Stimulated activated CD8-positive, alpha-beta memory T cell treated with anti-CD3 and anti-CD28 coated beads, Interleukin-12 subunit alpha, Interleukin-12 subunit beta, amount 100 ng/mL, for 4 hours (primary cell): ENCODE results near the gene SIGLEC1.

Experiments used
- DNase-seq: peaks from one replicate; pipeline ENCODE4 v3.0.0-alpha.2; 2020; ENCODE audit warnings: low read depth

Gene SIGLEC1

DNA sequence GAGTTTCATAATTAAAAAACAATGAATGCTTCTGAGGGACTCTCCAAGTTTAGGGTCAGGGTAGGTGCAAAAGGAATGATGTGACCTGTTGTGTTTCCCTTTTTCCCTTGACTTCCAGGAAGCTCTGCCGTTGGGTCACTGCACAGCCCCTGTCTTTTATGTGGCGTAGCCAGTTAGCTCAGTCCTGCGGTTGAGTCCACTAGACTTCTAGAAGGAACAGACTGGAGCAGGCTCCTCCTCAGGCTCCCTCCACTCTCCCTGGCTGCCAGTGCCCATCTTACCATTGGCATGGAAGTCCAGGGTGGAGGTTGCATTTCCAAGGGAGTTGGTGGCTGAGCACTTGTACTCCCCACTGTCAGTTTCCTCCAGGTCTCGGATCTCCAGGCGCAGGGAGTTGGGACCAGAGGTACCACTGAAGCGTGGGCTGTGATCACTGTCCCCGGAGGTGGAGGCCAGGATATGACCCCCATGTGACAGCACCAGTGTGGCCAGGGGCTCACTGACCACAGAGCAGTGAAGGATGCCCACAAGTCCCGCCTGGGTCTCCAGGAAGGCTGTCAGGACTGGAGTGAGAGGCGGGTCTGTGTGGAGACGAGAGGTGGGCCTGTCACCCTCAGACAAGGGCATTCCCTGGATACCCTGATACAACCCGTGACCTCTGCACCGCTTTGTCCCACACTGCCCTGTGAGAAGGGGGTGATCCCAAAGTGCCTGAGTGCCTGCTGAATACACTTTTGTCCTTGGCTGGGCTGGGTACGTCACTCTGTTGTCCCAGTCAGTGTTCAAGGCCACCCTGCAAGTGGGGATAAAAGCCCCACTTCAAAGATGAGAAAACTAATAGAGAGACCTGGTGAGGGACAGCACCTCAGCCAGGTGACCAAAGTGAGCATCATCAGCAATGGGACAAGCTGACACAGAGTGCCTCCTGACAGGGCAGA, 11.1 kb downstream of the SIGLEC1 start:
- no peak for DNase-seq

GRCh38 chr20:3699037-3699436, 13.4 kb downstream of the SIGLEC1 start:
- DNase-seq: no peak

DNA sequence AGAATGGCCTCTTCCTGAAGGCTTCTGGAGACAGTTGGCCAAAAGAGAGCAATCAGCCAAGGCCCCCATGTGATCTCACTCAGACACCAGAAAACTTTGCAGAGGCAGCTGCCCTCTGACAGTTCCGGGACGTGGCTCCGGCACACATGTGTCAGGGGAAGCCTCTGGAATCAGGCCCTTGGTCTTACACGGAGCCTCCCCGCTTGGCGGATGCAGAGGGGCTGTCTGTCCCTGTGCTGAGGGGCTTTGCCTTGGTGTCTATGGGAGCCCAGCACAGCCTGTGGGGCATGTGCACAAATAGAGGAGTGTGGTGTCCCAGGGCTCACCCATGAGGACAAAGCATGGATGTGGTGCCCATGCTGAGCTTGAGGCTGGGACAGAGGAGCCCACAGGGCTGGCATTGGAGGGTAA, 13.8 kb downstream of the SIGLEC1 start:
- DNase-seq: no peak

DNA sequence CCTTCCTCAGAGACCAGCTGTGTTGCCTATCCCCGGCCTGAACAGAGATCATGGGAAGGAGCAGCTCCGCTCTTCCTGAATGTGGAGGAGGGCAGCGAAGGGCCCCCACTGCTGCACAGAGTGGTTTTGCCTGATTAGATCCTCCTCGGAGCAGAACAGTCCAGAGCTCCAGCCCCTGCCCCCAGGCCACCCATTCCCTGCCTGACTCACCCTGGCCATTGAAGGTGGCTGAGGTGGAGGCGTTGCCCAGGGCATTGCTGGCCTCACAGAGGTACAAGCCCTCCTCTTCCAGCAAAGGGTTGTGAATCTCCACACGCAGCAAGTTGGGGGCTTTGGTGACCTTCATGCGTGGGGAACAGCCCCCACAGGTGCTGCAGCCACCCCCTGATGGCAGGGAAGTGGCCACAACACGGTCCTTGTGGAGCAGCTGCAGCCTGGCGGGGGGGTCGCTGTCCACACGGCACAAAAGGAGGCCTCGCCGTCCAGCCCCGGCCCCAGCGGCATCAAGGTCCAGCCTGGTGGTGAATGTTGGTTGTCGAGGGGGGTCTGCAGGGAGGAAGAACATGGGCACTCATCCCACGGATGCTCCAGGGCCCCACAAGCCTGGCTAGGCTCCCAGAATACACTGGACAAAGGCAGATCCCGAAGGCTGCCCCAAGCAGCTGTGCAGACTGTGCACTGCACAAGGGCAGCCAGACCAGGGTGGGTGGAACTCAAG, 14.7 kb downstream of the SIGLEC1 start:
- no peak for DNase-seq

- no peak for DNase-seq
Observed at GRCh38 chr20:3696745-3697587, 15.4 kb downstream of the SIGLEC1 start.

- no peak for DNase-seq
Observed at GRCh38 chr20:3696200-3696599, 16.2 kb downstream of the SIGLEC1 start.

GRCh38 chr20:3694864-3695263, 17.5 kb downstream of the SIGLEC1 start:
- DNase-seq: no peak

DNA sequence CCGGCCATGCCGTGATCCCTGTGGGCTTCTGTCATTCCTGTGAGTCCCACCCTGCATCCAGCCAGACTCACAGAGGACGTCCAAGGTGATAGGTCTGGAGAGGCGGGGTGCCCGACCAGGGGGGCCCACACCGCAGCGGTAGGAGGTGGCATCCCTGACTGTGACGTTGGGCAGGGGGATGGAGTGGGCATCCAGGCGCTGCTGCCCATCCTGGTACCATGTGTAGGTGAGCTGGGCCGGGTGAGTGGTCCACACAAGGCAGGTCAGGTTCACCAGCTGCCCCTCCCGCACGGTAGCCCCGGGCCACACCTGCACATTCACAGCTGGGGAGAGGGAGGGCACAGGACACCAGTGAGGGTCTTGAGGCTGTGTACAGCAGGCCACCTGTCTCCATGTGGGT, 19.0 kb downstream of the SIGLEC1 start:
- DNase-seq: no peak

DNA sequence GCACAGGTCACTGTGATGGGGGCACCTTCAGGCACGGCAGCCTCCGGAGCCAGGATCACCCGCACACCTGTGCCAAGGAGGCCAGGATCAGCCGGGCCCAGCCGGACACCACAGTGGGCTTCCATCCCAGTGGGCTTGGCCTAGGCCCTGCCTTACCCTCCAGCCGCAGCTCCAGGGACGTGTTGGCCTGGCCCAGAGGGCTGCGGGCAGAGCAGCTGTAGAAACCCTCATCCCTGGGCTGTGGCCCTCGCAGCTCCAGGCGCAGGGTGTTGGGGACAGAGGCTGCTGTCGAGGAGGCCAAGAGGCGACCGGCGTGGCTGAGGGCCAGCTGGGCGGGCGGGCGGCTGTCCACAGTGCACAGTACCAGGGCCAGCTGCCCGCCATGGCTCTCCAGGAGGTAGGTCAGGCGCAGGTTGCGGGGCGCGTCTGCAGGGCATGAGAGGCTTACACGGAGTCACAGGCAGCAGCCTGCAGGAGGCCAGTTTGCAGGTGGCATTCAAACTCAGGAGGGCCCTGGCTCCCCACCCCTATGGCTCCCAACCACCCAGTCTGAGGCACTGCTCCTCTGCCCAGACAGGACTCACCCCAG, 19.6 kb downstream of the SIGLEC1 start:
- DNase-seq: no peak

DNA sequence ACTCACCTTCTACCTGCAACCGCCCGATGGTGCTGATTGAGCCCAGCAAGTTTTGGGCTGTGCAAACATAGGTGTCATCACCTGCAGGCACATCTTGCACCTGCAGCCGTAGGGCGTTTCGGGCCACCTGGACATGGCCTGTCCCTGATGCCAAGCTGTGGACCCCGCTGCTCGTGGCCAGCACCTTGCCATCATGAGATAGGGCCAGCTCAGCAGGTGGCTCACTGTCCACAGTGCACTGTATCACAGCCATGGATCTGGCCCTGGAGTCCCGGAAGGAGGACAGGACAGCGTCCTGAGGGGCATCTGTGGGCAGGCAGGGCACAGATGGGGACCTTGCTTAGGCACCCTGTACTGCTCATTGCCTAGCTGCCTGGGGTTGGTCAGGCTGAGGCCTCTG, 20.5 kb downstream of the SIGLEC1 start:
- DNase-seq: no peak

DNA sequence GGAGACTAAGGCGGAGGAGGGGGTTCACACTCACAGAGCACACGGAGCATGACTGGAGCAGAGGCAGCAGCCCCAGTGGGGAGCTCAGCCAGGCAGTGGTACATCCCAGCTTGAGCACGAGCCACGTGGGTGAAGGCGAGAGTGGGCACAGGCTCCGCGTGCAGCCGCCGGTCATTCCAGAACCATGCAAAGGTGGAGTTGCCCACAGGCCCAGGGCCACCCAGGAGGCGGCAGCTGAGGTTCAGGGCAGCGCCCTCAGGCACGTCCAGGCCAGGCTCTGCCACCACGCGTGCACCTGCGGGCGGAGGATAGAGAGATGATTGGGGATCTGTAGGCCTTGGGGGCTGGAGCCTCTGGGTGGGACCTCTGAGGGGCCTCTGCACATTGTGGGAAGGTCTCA, 21.1 kb downstream of the SIGLEC1 start:
- DNase-seq: no peak

DNA sequence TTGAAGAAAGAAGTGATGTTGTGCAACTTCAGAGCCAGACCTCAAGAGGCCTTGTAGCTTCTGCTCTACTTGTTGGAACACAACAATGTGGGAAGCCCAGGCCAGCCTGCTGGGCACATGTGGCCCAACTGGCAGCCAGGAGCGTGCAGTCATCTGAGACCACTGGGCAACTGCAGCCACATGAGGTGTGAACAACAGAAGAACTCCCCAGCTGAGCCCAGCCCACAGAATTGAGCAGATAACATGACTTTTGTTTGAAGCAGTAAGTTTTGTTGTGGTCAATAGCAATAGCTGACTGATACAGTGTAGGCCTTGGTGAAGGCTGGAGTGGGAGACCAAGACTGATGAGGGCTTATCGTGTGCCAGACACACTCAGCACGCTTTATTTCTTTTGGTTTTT, 22.0 kb downstream of the SIGLEC1 start:
- DNase-seq: no peak

DNA sequence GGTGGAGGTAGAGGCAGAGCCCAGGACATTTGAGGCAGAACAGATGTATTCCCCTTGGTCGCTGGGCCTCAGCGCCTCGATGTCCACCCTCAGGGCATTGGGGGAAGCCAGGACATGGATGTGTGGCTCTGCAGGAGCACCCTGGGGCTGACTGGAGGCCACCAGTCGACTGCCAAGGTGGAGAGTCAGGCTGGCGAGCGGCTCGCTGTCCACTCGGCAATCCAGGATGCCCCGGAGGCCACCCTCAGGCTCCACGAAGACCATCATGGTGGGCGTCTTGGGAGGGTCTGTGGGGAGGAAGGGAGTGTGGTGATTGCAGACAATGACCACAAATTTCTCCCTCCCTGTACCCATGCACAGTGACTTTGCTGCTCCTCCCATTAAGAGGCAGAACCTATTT, 22.4 kb downstream of the SIGLEC1 start:
- no peak for DNase-seq

DNA sequence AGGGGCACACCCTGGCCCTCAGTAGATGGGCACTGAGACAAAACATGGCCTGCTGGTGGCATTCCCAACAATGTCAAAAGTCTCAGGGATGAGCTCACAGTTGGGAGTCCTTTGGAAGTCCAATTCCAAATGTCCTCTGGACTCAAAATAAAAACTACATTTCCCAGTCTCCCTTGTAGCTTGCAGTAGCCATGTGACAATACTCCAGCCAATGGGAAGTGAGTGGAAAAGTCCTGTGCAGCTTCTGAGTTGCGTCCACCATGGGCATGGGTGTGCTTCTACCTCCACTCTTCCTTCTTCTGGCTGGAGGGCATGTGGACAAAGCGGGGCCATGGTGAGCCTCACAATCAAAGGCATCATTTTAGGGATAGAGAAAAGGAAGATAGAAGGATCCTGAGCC, 24.7 kb downstream of the SIGLEC1 start:
- no peak for DNase-seq

DNA sequence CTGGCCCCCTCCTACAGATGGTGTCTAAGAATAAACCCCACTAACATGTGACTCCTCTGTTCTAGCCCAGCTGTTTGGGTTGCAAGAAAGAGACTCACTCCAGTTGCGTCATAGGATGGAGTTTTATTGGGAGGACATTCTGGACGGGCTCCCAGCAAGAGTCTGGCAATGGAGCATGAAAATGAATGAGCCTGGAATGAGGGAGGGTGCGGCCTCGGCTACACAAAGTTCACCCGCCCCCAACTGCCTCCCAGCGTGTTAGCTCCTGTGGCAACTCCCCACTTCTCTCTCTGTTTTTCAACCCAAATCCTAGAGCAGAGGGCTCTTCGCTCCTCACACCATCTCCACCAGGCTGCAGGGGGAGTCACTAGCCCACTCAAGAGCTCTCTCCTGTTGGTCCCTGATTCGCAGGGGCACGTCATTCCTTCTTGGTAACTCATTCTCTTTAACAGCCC, 25.5 kb downstream of the SIGLEC1 start:
- DNase-seq: no peak

GRCh38 chr20:3686421-3686820, 26.0 kb downstream of the SIGLEC1 start:
- no peak for DNase-seq

- DNase-seq: no peak
Observed at GRCh38 chr20:3685341-3685740, 27.1 kb downstream of the SIGLEC1 start.

- DNase-seq: no peak
Observed at GRCh38 chr20:3681931-3682781, 30.2 kb downstream of the SIGLEC1 start, which contains the start of gene ADAM33. ADAM33 (minus strand) TSS chr20:3682010; CDS start chr20:3682004, 6 bp downstream.

GRCh38 chr20:3681352-3681930, 31.0 kb downstream of the SIGLEC1 start:
- DNase-seq: no peak

DNA sequence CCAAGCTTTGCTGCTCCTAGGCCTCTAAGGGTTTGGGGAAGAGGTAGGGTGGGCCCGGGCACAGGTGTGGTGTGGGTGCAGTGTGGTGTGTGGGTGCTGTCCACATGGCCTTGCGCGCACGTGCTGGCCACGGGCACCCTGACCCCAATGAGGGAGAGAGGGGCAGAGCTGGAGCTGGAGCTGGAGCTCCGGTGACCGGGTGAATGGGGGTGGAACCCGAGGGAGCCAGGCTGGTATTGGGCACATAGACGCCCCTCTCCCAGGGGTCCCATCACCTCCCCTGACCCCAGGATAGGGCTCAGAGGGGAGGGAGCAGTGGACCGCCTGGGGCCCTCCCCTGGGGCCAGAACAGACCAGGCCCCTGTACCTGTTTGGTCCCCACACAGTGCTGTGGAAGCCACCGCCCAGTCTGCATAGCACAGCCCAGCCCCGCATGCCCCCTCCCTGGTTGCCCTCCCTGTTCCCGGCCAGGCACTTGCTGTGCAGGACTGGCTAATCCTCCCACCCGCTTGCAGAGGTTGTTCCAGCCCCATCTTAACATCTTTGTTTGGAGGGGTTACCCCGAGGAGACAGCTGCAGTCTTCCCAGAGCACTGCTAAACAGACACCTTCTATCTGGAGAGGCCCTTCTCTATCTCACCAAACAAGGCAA, 31.6 kb downstream of the SIGLEC1 start:
- DNase-seq: no peak
